ENCODE data around the gene UBE2F. TPM values are rescaled to one million over a fixed set of nuclear protein-coding genes. Genes with fewer than 3 reads are reported as not detected.
"Not testable (repeated sequence)": the region's sequence is repeated elsewhere in the genome, so short reads cannot be mapped to it uniquely, and the experiment has no call there.

Gene UBE2F
- total RNA-seq, 2 donors from 2014 or later: 58.3 to 59.2 TPM

DNA sequence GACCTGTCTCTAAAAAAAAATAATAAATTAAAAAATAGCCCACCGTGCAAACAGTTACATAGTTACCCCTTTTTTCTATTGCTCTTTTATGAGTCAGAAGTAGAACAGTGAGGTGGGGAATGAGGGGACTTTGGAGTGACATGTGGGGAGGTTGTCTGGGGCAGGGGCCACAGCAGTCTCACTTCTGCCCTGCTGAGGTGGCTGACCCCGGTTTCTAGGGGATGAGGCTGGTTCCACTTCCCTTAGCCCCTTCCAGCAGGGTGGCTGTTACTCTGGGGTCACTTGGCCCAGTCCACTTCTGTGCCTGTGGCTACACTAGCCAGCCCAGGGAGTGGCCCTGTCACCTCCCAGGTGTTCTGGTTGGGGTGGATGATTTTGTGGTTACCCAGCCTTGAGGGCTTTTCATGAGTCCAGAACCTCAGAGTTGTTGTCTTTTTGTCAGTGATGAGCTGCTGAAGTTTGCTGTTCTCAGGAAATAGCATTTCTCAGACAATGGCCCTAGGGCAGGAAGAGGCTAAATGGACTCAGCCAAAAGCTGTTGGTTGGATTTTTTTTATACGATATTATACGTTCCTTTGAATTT, 66.0 kb downstream of the UBE2F start:
- Mint-ChIP-seq H3K9me3 (no peaks in the 10 kb centered on the region), H3K4me3 (no peak overlapping the region), H3K4me1 (peaks cover 4% of the 10 kb centered on the region), H3K27me3 (ENCODE audit: insufficient read depth) (no peaks in the 10 kb centered on the region), H3K36me3 (ENCODE audit: low read depth) (peaks cover 58% of the 10 kb centered on the region), H3K27ac (no peak overlapping the region)
- H3K4me1 ChIP-seq (ENCODE audit: control insufficient read depth, insufficient read depth, low read length): no peaks in the 10 kb centered on the region
- H3K9ac ChIP-seq (ENCODE audit: extremely low read depth, low read length, poor library complexity, severe bottlenecking): no peak overlapping the region
- peaks cover 53% of the 10 kb centered on the region for H3K36me3 ChIP-seq (ENCODE audit: control insufficient read depth, insufficient read depth, low read length)
- no peak for DNase-seq
- TF ChIP-seq, protein P1, sequence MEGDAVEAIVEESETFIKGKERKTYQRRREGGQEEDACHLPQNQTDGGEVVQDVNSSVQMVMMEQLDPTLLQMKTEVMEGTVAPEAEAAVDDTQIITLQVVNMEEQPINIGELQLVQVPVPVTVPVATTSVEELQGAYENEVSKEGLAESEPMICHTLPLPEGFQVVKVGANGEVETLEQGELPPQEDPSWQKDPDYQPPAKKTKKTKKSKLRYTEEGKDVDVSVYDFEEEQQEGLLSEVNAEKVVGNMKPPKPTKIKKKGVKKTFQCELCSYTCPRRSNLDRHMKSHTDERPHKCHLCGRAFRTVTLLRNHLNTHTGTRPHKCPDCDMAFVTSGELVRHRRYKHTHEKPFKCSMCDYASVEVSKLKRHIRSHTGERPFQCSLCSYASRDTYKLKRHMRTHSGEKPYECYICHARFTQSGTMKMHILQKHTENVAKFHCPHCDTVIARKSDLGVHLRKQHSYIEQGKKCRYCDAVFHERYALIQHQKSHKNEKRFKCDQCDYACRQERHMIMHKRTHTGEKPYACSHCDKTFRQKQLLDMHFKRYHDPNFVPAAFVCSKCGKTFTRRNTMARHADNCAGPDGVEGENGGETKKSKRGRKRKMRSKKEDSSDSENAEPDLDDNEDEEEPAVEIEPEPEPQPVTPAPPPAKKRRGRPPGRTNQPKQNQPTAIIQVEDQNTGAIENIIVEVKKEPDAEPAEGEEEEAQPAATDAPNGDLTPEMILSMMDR (conservative IDR thresholded peaks at IDR 0.05): no peak
- H3K27me3 ChIP-seq (ENCODE audit: control insufficient read depth, insufficient read depth, low read length, poor library complexity, severe bottlenecking): no peaks in the 10 kb centered on the region
- no peaks in the 10 kb centered on the region for H3K9me3 ChIP-seq (ENCODE audit: control insufficient read depth, low read length)
- H3K4me3 ChIP-seq (ENCODE audit: low read length): no peak overlapping the region
- H3K27ac ChIP-seq (ENCODE audit: low read depth, low read length): no peak overlapping the region
- WGBS, 2 experiments (ENCODE audit: insufficient coverage in 1 of 2, insufficient read length in 1 of 2): 98% methylated on average over 3 of the region's 4 CpGs; no CpG with 5 or more reads in 1 of the 2 experiments

DNA sequence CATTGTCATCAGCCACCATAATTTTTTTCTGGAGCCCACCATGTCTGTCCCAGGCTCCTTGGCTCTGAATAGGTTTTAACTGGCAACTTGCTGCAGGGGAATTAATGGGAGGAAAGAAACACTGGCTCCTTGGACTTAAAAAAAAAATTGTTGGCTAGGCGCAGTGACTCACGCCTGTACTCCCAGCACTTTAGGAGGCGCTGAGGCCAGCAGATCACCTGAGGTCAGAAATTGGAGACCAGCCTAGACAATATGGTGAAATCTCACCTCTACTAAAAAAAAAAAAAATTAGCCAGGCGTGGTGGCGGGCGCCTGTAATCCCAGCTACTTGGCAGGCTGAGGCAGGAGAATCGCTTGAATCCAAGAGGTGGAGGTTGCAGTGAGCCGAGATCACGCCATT, 67.2 kb downstream of the UBE2F start:
- not testable (repeated sequence) for H3K27me3 ChIP-seq (ENCODE audit: control insufficient read depth, insufficient read depth, low read length, poor library complexity, severe bottlenecking); H3K27me3 Mint-ChIP-seq (ENCODE audit: insufficient read depth); H3K4me1 Mint-ChIP-seq; DNase-seq; H3K9ac ChIP-seq (ENCODE audit: extremely low read depth, low read length, poor library complexity, severe bottlenecking); H3K4me3 Mint-ChIP-seq; H3K9me3 ChIP-seq (ENCODE audit: control insufficient read depth, low read length); H3K27ac ChIP-seq (ENCODE audit: low read depth, low read length); H3K4me3 ChIP-seq (ENCODE audit: low read length); H3K4me1 ChIP-seq (ENCODE audit: control insufficient read depth, insufficient read depth, low read length); H3K9me3 Mint-ChIP-seq; H3K27ac Mint-ChIP-seq
- 92 to 93% methylated on average over 8 to 9 of the region's 9 CpGs for WGBS, 2 experiments (ENCODE audit: insufficient coverage in 1 of 2, insufficient read length in 1 of 2)
- H3K36me3 ChIP-seq (ENCODE audit: control insufficient read depth, insufficient read depth, low read length): peaks cover 60% of the 10 kb centered on the region
- peaks cover 64% of the 10 kb centered on the region for H3K36me3 Mint-ChIP-seq (ENCODE audit: low read depth)

DNA sequence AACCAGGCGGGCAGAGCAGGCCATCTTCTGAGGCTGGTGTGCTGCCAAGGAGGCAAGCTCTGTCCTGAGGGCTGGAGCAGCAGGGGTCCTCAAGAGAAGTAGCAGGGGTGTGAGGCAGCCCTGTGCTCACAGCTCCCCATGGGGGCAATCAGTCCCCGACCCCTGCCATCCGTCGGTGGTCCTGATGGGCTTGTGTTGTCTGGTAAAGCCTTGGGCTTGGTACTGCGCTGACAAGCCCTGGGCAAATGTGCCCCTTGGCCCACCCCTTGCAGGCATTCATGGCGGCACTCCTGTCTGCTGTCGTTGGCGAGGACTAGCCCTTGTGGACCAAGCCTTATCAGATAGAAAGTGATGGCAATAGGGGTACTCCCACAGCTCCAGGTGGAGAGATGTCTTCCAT, 71.4 kb downstream of the UBE2F start:
- no peak overlapping the region for H3K27ac ChIP-seq (ENCODE audit: low read depth, low read length)
- H3K4me3 ChIP-seq (ENCODE audit: low read length): no peak overlapping the region
- no peaks in the 10 kb centered on the region for H3K9me3 ChIP-seq (ENCODE audit: control insufficient read depth, low read length)
- no peaks in the 10 kb centered on the region for H3K4me1 ChIP-seq (ENCODE audit: control insufficient read depth, insufficient read depth, low read length)
- Mint-ChIP-seq H3K9me3 (no peaks in the 10 kb centered on the region), H3K4me3 (no peak overlapping the region), H3K27me3 (ENCODE audit: insufficient read depth) (no peaks in the 10 kb centered on the region), H3K36me3 (ENCODE audit: low read depth) (peaks cover 62% of the 10 kb centered on the region), H3K27ac (no peak overlapping the region), H3K4me1 (no peaks in the 10 kb centered on the region)
- no peak for DNase-seq
- peaks cover 52% of the 10 kb centered on the region for H3K36me3 ChIP-seq (ENCODE audit: control insufficient read depth, insufficient read depth, low read length)
- WGBS, 2 experiments (ENCODE audit: insufficient coverage in 1 of 2, insufficient read length in 1 of 2): 87 to 96% methylated on average over 7 to 8 of the region's 8 CpGs
- no peaks in the 10 kb centered on the region for H3K27me3 ChIP-seq (ENCODE audit: control insufficient read depth, insufficient read depth, low read length, poor library complexity, severe bottlenecking)
- no peak overlapping the region for H3K9ac ChIP-seq (ENCODE audit: extremely low read depth, low read length, poor library complexity, severe bottlenecking)
- TF ChIP-seq, protein P1 (conservative IDR thresholded peaks at IDR 0.05): no peak

DNA sequence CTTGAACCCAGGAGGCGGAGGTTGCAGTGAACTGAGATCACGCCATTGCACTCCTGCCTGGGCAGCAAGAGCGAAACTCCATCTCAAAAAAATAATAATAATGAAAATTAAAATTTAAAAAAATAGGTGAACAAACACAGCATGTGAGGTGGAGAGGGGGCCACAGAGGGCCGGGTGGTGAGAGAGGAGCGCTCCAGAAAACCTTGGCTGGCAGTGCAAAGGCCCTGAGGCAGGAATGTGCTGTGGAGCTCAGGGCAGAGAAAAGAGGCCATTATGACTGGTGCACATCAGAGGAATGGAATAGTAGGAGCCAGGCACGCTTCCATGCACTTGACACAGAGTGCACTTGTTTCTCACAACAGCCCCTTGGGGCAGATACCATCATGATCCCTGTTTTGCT, 72.3 kb downstream of the UBE2F start:
- Mint-ChIP-seq H3K27ac (no peak overlapping the region), H3K4me1 (no peaks in the 10 kb centered on the region), H3K36me3 (ENCODE audit: low read depth) (peaks cover 55% of the 10 kb centered on the region), H3K27me3 (ENCODE audit: insufficient read depth) (no peaks in the 10 kb centered on the region), H3K4me3 (no peak overlapping the region), H3K9me3 (no peaks in the 10 kb centered on the region)
- Histone ChIP-seq H3K36me3 (ENCODE audit: control insufficient read depth, insufficient read depth, low read length) (peaks cover 61% of the 10 kb centered on the region), H3K27me3 (ENCODE audit: control insufficient read depth, insufficient read depth, low read length, poor library complexity, severe bottlenecking) (no peaks in the 10 kb centered on the region), H3K9me3 (ENCODE audit: control insufficient read depth, low read length) (no peaks in the 10 kb centered on the region), H3K9ac (ENCODE audit: extremely low read depth, low read length, poor library complexity, severe bottlenecking) (no peak overlapping the region), H3K4me3 (ENCODE audit: low read length) (no peak overlapping the region), H3K27ac (ENCODE audit: low read depth, low read length) (no peak overlapping the region), H3K4me1 (ENCODE audit: control insufficient read depth, insufficient read depth, low read length) (no peaks in the 10 kb centered on the region)
- TF ChIP-seq, protein P1 (conservative IDR thresholded peaks at IDR 0.05): no peak
- WGBS, 2 experiments (ENCODE audit: insufficient coverage in 1 of 2, insufficient read length in 1 of 2): 93 to 100% methylated on average over 3 to 4 of the region's 6 CpGs
- DNase-seq: no peak
